GM13976 (cell line): ENCODE results near the gene FMNL1.

Experiments used
- DNase-seq: peaks from one replicate; pipeline ENCODE4 v3.0.0; 2012; ENCODE audit warnings: low spot score
- CTCF ChIP-seq: IDR thresholded peaks from 2 replicates; pipeline ENCODE4 v1.5.1; 2012; ENCODE audit warnings: borderline replicate concordance, mild to moderate bottlenecking; ENCODE audit not compliant: insufficient read depth; ENCODE audit errors: extremely low read depth, missing control alignments, control extremely low read depth
- in situ Hi-C: fragments of 300-500 bp; cut with MboI; formaldehyde crosslinking; loops from one replicate; pipeline ENCODE4 v1.12.0; 2022; ENCODE audit warnings: low sequenced_read_pairs, mixed read lengths, inconsistent platforms; ENCODE audit not compliant: unreplicated experiment

The FMNL1 gene

DNA sequence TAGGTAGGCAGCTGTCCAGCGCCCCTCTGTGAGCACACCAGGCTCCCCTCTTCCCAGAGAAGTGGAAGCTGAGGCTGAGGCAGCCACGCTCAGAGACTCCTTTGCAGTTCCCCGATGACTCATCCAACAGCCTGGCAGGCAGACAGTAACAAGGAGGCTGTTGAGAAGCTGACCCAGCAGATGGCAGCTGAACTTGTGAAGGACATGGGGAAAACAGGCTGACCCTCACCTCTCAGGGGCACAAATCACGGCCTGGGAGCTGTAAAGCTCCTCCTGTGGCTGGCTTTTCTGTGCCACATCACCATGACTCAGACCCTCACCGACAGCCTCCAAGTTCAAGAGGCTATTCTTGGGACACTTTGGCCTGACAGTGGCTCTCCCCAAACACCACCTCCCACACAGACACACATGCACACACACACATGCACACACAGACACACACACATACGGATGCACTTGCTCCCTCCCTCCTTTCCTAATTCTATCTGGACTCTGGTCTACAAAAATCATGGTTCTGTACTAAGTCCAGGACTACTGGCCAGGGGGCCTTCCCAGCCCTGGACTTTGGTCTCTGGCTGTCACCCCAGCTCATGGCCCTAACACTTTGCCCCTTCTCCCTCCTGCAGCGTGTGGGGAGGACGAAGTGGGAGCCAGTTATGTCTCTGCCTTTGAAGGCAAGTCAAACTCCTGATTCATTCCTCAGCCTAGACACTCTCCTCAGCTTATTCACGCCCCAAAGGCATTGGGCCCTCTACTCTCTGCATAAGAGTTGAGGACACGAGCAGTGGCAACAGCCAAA lies 71.9 kb downstream of the FMNL1 start:
- no peak for TF ChIP-seq CTCF
- in situ Hi-C loops, result no loop called here
- peak; percentile 37 for DNase-seq

GRCh38 chr17:45294506-45294905 lies 72.8 kb downstream of the FMNL1 start:
- TF ChIP-seq CTCF, result no peak
- in situ Hi-C loops, result no loop called here
- no peak for DNase-seq

DNA sequence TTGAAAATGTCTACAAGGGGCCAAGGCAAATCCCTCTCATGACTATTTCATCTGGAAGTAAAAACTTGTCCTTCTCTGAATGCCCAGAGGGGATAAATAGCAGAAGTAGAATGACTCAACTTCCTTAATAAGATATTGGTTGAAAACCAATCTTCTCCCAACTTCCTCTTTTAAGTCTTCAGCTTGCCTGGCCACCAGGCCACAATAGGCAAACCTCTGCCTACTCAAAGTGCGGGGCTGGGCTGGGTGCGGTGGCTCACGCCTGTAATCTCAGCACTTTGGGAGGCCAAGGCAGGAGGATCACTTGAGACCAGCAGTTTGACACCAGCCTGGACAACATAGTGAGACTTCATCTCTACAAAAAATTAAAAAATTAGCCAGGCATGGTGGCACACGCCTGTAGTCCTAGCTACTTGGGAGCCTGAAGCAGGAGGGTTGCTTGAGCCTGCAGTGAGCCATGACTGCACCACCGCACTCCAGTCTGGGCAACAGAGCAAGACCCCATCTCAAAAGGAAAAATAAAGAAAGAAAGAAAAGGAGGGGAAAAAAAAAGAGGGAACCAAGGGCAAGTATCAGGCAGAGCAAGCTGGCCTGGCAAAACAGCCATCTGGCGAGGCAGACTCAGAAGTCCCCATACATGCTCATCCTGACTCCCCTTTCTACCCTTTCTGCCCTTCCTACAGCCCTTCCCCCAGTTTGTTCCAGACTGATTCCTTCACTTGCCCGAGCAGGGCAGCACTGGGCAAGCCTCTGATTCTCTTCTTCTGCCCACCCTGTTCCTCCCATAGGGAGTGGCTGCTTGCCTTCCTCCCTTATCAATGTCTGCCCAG lies 74.5 kb downstream of the FMNL1 start:
- no peak for DNase-seq
- in situ Hi-C loops, result no loop called here
- no peak for TF ChIP-seq CTCF

- in situ Hi-C loops, result no loop called here
- TF ChIP-seq CTCF, result no peak
Measured at GRCh38 chr17:45296833-45297124, 75.1 kb downstream of the FMNL1 start.

More at GRCh38 chr17:45296833-45297124, 75.1 kb downstream of the FMNL1 start:
- no peak for DNase-seq
